GM23338 (cell line): Measurements from ENCODE around the gene TRIML1. TPM values are rescaled to one million over a fixed set of nuclear protein-coding genes. Genes with fewer than 3 reads are reported as not detected.

Source experiments
- ATAC-seq: fragments of 200-7000 bp; cut with Tn5 transposase; 3 replicates; pipeline ENCODE4 v1.9.1; 2020
- DNase-seq: peaks from one replicate; pipeline ENCODE4 v3.0.0-alpha.2; 2015; ENCODE audit warnings: low spot score
- H2AFZ ChIP-seq: fragments of 200-600 bp; sonication (generic); 2 replicates; pipeline ENCODE4 v1.8.0; 2016; ENCODE audit warnings: antibody characterized with exemption, mild to moderate bottlenecking, moderate library complexity
- H3F3A ChIP-seq: fragments of 200-600 bp; sonication (generic); replicated peaks from 2 replicates; pipeline ENCODE4 v1.8.0; 2017; ENCODE audit warnings: antibody characterized with exemption, mixed run types, low read depth
- H3K27ac ChIP-seq: fragments of 200-600 bp; sonication (generic); 2 replicates; pipeline ENCODE4 v1.6.1; 2016; ENCODE audit warnings: low read depth
- H3K27me3 ChIP-seq: fragments of 200-600 bp; sonication (generic); 2 replicates; pipeline ENCODE4 v1.8.0; 2016; ENCODE audit warnings: mild to moderate bottlenecking, mixed run types, moderate library complexity; ENCODE audit not compliant: insufficient read depth
- H3K36me3 ChIP-seq: fragments of 200-600 bp; sonication (generic); 2 replicates; pipeline ENCODE4 v1.8.0; 2016; ENCODE audit warnings: mild to moderate bottlenecking; ENCODE audit not compliant: insufficient read depth
- H3K4me1 ChIP-seq: fragments of 200-600 bp; sonication (generic); 2 replicates; pipeline ENCODE4 v1.8.0; 2016; ENCODE audit warnings: mild to moderate bottlenecking, moderate library complexity; ENCODE audit not compliant: insufficient read depth
- H3K4me2 ChIP-seq: fragments of 200-600 bp; sonication (generic); 2 replicates; pipeline ENCODE4 v1.7.1; 2017; ENCODE audit warnings: mixed run types
- H3K4me3 ChIP-seq: fragments of 200-600 bp; sonication (generic); 2 replicates; pipeline ENCODE4 v1.6.1; 2016; ENCODE audit warnings: mixed run types
- H3K79me2 ChIP-seq: fragments of 200-600 bp; sonication (generic); replicated peaks from 2 replicates; pipeline ENCODE4 v1.8.0; 2017; ENCODE audit warnings: mild to moderate bottlenecking; ENCODE audit not compliant: insufficient read depth
- H3K9me2 ChIP-seq: fragments of 200-600 bp; sonication (generic); 2 replicates; pipeline ENCODE4 v1.8.0; 2017; ENCODE audit not compliant: insufficient read depth
- H4K20me1 ChIP-seq: fragments of 200-600 bp; sonication (generic); replicated peaks from 2 replicates; pipeline ENCODE4 v1.8.0; 2017; ENCODE audit warnings: mild to moderate bottlenecking; ENCODE audit not compliant: insufficient read depth
- H3K27ac Mint-ChIP-seq: 2 replicates; pipeline ENCODE4 v1.8.0; 2020; ENCODE audit warnings: inconsistent platforms, mild to moderate bottlenecking, moderate library complexity, mixed read lengths
- H3K27me3 Mint-ChIP-seq: 3 replicates; pipeline ENCODE4 v1.8.0; 2022; ENCODE audit warnings: low read depth, mild to moderate bottlenecking, moderate library complexity, mixed read lengths, inconsistent platforms; ENCODE audit not compliant: insufficient read depth, poor library complexity
- H3K36me3 Mint-ChIP-seq: 3 replicates; pipeline ENCODE4 v1.8.0; 2021; ENCODE audit warnings: low read depth, mild to moderate bottlenecking, inconsistent platforms, moderate library complexity, mixed read lengths
- H3K4me1 Mint-ChIP-seq: 3 replicates; pipeline ENCODE4 v1.8.0; 2020; ENCODE audit warnings: mild to moderate bottlenecking, inconsistent platforms, mixed read lengths
- H3K4me3 Mint-ChIP-seq: 3 replicates; pipeline ENCODE4 v1.8.0; 2021; ENCODE audit warnings: moderate library complexity, mild to moderate bottlenecking, inconsistent platforms, mixed read lengths
- H3K9me3 Mint-ChIP-seq: 3 replicates; pipeline ENCODE4 v1.8.0; 2020; ENCODE audit warnings: moderate library complexity, mild to moderate bottlenecking, inconsistent platforms, mixed read lengths
- CREB1 ChIP-seq: fragments of 250-450 bp; sonication (Bioruptor Pico); IDR thresholded peaks from 2 replicates; pipeline ENCODE4 v1.5.0; 2020; ENCODE audit warnings: low read depth, mild to moderate bottlenecking, moderate library complexity
- EZH2 ChIP-seq: fragments of 200-600 bp; sonication (generic); IDR thresholded peaks from one replicate; pipeline ENCODE4 v1.8.0; 2017; ENCODE audit warnings: antibody characterized with exemption, mild to moderate bottlenecking, low read depth; ENCODE audit not compliant: unreplicated experiment
- JUNB ChIP-seq: IDR thresholded peaks from one replicate; pipeline ENCODE4 v1.6.1; 2016; ENCODE audit warnings: antibody characterized with exemption; ENCODE audit not compliant: unreplicated experiment
- NANOG ChIP-seq: IDR thresholded peaks from 2 replicates; pipeline ENCODE4 v1.6.1; 2016; ENCODE audit warnings: antibody characterized with exemption, borderline replicate concordance
- POLR2AphosphoS5 ChIP-seq: IDR thresholded peaks from 2 replicates; pipeline ENCODE4 v1.6.1; 2016; ENCODE audit warnings: antibody characterized with exemption, low read depth
- STAT1 ChIP-seq: IDR thresholded peaks from one replicate; pipeline ENCODE4 v1.6.1; 2016; ENCODE audit warnings: antibody characterized with exemption; ENCODE audit not compliant: unreplicated experiment
- polyA plus RNA-seq: library from polyadenylated mRNA; unstranded; fragments of >200 nt; fragmentation: Nextera tagmentation; extraction: Ambion mirVana; gene quantifications from 2 replicates; pipeline ENCODE4 v1.2.1, GENCODE V29; 2016
- total RNA-seq: library from RNA; depleted of rRNA; stranded (reverse); fragments of >200 nt; shearing (Covaris generic); gene quantifications from 2 replicates; pipeline ENCODE4 v1.2.3, GENCODE V29; 2014
- TF ChIP-seq, protein P1 (sequence below): fragments of 250-450 bp; sonication (Bioruptor Pico); IDR thresholded peaks from 2 replicates; pipeline ENCODE4 v1.5.0; 2020; ENCODE audit warnings: mild to moderate bottlenecking, moderate library complexity

The TRIML1 gene
- total and polyA plus RNA-seq, 2 experiments from 2014 or later: not detected

DNA sequence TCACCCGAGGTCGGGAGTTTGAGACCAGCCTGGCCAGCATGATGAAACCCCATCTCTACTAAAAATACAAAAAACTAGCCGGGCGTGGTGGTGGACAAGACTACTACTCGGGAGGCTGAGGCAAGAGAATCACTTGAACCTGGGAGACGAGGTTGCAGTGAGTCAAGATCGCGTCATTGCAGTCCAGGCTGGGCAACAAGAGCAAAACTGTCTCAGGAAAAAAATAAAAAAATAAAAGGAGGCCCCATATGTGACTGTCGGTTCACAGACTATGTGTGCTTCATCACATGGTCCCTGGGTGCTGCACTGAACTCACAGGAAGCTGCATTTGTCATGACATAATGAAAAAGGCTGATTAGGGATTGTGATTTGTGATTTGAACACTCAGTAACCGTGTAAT, 6.4 kb downstream of the TRIML1 start (continued):
- TF ChIP-seq, protein P1, sequence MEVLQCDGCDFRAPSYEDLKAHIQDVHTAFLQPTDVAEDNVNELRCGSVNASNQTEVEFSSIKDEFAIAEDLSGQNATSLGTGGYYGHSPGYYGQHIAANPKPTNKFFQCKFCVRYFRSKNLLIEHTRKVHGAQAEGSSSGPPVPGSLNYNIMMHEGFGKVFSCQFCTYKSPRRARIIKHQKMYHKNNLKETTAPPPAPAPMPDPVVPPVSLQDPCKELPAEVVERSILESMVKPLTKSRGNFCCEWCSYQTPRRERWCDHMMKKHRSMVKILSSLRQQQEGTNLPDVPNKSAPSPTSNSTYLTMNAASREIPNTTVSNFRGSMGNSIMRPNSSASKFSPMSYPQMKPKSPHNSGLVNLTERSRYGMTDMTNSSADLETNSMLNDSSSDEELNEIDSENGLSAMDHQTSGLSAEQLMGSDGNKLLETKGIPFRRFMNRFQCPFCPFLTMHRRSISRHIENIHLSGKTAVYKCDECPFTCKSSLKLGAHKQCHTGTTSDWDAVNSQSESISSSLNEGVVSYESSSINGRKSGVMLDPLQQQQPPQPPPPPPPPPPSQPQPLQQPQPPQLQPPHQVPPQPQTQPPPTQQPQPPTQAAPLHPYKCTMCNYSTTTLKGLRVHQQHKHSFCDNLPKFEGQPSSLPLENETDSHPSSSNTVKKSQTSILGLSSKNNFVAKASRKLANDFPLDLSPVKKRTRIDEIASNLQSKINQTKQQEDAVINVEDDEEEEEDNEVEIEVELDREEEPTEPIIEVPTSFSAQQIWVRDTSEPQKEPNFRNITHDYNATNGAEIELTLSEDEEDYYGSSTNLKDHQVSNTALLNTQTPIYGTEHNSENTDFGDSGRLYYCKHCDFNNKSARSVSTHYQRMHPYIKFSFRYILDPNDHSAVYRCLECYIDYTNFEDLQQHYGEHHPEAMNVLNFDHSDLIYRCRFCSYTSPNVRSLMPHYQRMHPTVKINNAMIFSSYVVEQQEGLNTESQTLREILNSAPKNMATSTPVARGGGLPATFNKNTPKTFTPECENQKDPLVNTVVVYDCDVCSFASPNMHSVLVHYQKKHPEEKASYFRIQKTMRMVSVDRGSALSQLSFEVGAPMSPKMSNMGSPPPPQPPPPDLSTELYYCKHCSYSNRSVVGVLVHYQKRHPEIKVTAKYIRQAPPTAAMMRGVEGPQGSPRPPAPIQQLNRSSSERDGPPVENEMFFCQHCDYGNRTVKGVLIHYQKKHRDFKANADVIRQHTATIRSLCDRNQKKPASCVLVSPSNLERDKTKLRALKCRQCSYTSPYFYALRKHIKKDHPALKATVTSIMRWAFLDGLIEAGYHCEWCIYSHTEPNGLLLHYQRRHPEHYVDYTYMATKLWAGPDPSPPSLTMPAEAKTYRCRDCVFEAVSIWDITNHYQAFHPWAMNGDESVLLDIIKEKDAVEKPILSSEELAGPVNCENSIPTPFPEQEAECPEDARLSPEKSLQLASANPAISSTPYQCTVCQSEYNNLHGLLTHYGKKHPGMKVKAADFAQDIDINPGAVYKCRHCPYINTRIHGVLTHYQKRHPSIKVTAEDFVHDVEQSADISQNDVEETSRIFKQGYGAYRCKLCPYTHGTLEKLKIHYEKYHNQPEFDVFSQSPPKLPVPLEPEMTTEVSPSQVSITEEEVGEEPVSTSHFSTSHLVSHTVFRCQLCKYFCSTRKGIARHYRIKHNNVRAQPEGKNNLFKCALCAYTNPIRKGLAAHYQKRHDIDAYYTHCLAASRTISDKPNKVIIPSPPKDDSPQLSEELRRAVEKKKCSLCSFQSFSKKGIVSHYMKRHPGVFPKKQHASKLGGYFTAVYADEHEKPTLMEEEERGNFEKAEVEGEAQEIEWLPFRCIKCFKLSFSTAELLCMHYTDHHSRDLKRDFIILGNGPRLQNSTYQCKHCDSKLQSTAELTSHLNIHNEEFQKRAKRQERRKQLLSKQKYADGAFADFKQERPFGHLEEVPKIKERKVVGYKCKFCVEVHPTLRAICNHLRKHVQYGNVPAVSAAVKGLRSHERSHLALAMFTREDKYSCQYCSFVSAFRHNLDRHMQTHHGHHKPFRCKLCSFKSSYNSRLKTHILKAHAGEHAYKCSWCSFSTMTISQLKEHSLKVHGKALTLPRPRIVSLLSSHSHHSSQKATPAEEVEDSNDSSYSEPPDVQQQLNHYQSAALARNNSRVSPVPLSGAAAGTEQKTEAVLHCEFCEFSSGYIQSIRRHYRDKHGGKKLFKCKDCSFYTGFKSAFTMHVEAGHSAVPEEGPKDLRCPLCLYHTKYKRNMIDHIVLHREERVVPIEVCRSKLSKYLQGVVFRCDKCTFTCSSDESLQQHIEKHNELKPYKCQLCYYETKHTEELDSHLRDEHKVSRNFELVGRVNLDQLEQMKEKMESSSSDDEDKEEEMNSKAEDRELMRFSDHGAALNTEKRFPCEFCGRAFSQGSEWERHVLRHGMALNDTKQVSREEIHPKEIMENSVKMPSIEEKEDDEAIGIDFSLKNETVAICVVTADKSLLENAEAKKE (CRISPR knock-in tag): no peak

DNA sequence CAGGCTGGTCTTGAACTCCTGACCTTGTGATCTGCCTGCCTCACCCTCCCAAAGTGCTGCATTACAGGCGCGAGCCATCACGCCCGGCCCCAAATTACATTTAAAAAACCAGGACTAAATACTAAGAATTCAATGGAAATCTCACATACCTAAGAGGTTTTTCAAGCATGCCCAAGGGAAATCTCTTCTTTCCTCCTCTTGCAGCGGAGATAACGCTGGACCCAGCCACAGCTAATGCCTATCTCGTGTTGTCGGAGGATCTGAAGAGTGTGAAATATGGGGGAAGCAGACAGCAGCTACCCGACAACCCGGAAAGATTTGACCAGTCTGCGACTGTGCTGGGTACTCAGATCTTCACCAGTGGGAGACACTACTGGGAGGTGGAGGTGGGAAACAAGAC, 7.4 kb downstream of the TRIML1 start:
- peaks cover 7% of the 10 kb centered on the region for H3K27me3 Mint-ChIP-seq
- TF ChIP-seq NANOG (no peak), EZH2 (no peak), CREB1 (CRISPR knock-in tag) (no peak), JUNB (no peak), STAT1 (no peak), POLR2AphosphoS5 (no peak)
- TF ChIP-seq, protein P1 (CRISPR knock-in tag): no peak
- H3K4me3 ChIP-seq: no peak overlapping the region
- H2AFZ ChIP-seq: no peak overlapping the region; the same call in 1 of the 2 replicates
- H3K4me3 Mint-ChIP-seq: no peak overlapping the region
- no peaks in the 10 kb centered on the region for H3F3A ChIP-seq
- H3K9me2 ChIP-seq: no peaks in the 10 kb centered on the region
- peaks cover 9% of the 10 kb centered on the region for H3K36me3 Mint-ChIP-seq
- ATAC-seq: no peak
- no peaks in the 10 kb centered on the region for H3K27me3 ChIP-seq
- H3K36me3 ChIP-seq: no peaks in the 10 kb centered on the region
- peaks cover 4% of the 10 kb centered on the region; the same call in 2 of the 3 replicates for H3K4me1 Mint-ChIP-seq
- no peak overlapping the region for H3K27ac ChIP-seq
- no peaks in the 10 kb centered on the region for H3K79me2 ChIP-seq
- H4K20me1 ChIP-seq: no peaks in the 10 kb centered on the region
- H3K9me3 Mint-ChIP-seq: peaks cover 8% of the 10 kb centered on the region
- no peak overlapping the region for H3K27ac Mint-ChIP-seq
- DNase-seq: no peak
- H3K4me1 ChIP-seq: no peaks in the 10 kb centered on the region
- no peak overlapping the region for H3K4me2 ChIP-seq
